GM13977 (cell line): ENCODE results near the gene DYNLT3.

ENCODE experiments used
- DNase-seq: peaks from one replicate; pipeline ENCODE4 v3.0.0; 2012; ENCODE audit warnings: low spot score
- in situ Hi-C: fragments of 300-500 bp; cut with MboI; formaldehyde crosslinking; loops from one replicate; pipeline ENCODE4 v1.12.0; 2022; ENCODE audit warnings: low sequenced_read_pairs, low pct_unique_long_range_greater_than_20kb, mixed read lengths, inconsistent platforms; ENCODE audit not compliant: unreplicated experiment
- TF ChIP-seq, protein P1 (sequence below): IDR thresholded peaks from 2 replicates; pipeline ENCODE4 v1.5.1; 2012; ENCODE audit warnings: mild to moderate bottlenecking, control low read depth; ENCODE audit not compliant: insufficient read depth; ENCODE audit errors: extremely low read depth, missing control alignments

The DYNLT3 gene

GRCh38 chrX:37854148-37854547 lies 6.8 kb upstream of the DYNLT3 start:
- TF ChIP-seq, protein P1, sequence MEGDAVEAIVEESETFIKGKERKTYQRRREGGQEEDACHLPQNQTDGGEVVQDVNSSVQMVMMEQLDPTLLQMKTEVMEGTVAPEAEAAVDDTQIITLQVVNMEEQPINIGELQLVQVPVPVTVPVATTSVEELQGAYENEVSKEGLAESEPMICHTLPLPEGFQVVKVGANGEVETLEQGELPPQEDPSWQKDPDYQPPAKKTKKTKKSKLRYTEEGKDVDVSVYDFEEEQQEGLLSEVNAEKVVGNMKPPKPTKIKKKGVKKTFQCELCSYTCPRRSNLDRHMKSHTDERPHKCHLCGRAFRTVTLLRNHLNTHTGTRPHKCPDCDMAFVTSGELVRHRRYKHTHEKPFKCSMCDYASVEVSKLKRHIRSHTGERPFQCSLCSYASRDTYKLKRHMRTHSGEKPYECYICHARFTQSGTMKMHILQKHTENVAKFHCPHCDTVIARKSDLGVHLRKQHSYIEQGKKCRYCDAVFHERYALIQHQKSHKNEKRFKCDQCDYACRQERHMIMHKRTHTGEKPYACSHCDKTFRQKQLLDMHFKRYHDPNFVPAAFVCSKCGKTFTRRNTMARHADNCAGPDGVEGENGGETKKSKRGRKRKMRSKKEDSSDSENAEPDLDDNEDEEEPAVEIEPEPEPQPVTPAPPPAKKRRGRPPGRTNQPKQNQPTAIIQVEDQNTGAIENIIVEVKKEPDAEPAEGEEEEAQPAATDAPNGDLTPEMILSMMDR, result no peak
- no peak for DNase-seq
- in situ Hi-C loops, result no loop called here

GRCh38 chrX:37847733-37848197 lies 394 bp upstream of the DYNLT3 start:
- TF ChIP-seq, protein P1, result no peak
- DNase-seq, result no peak
- in situ Hi-C loops, result loop anchor here (25.0 kb wide), 1 partner anchor 335 kb away; no protein-coding TSS in a partner anchor

GRCh38 chrX:37846558-37846933 lies 825 bp downstream of the DYNLT3 start:
- TF ChIP-seq, protein P1, result no peak
- in situ Hi-C loops, result loop anchor here (25.0 kb wide), 1 partner anchor 334 kb away; no protein-coding TSS in a partner anchor
- DNase-seq, result no peak

GRCh38 chrX:37846141-37846540 lies 1.2 kb downstream of the DYNLT3 start:
- in situ Hi-C loops, result loop anchor here (25.0 kb wide), 1 partner anchor 334 kb away; no protein-coding TSS in a partner anchor
- no peak for DNase-seq
- TF ChIP-seq, protein P1, result no peak

GRCh38 chrX:37844622-37845021 lies 2.7 kb downstream of the DYNLT3 start:
- TF ChIP-seq, protein P1, result no peak
- in situ Hi-C loops, result loop anchor here (25.0 kb wide), 1 partner anchor 332 kb away; no protein-coding TSS in a partner anchor
- no peak for DNase-seq

DNA sequence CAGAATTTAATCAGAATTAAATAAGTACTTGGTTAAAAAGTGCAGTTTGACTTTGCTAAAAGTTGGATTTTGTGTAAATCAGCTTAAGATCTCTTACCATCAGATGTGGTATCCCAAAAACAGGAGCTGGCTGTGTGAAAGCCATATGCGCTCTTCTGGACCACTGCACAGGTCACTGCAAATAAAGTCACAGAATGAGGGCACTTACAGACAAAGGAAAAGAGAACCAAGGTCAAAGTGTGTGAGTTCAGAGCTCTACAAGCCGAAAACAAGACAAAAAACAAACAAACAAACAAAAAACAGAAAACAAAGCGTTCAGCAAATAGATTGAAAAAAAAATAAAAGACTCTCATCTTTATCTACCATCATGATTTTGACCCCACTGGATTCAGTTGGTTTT lies 6.4 kb downstream of the DYNLT3 start:
- TF ChIP-seq, protein P1, result no peak
- in situ Hi-C loops, result loop anchor here (25.0 kb wide), 1 partner anchor 329 kb away; no protein-coding TSS in a partner anchor
- no peak for DNase-seq

DNA sequence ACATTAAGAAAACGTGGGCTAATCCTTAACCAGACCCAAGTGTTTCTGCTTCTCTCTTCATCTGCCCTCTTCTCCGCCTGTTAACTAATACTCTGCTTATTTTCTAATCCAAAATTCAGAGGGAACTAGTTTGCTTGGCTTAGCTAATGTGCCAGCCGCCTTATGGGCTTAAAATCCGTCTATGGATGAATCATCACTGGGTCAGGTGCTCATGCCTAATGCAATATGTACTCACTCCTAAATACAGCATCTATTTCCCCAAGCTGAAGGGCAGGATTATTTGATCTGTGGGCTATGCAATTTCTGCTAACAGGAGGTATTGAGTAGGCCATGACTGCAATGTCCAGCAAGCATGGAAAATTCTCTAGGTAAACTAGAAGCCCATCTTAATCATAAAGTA lies 12.4 kb downstream of the DYNLT3 start:
- in situ Hi-C loops, result loop anchor here (25.0 kb wide), 1 partner anchor 323 kb away; no protein-coding TSS in a partner anchor
- DNase-seq, result no peak

More for the DNA sequence above, 12.4 kb downstream of the DYNLT3 start:
- TF ChIP-seq, protein P1, result no peak
